ENCODE measurements around the gene KCNF1.

DNA sequence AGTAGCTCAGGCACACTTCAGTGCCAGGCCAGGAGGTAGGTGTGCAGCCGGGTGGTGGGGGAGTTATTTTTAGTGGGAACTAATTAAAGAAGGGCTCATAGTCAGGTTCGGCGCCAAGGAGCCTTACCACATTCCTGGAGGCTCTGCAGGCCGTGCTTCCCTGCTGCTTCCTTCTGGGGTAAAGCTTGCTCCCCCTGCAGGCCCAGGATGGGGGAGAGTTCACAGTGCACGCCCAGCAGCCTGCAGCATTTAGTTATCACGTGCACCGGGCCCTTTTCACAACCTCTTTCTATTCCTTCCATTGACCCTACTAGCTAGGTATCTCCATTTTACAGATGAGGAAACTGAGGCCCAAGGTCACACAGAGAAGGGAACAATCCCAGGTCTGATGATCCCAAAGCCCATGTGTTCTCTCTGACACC, 2.5 kb downstream of the KCNF1 start:
- TF ChIP-seq YY1 (IDR thresholded peaks at IDR 0.05; ENCODE audit: insufficient read depth, insufficient read length) (no peak), SUZ12 (IDR thresholded peaks at IDR 0.05; ENCODE audit: extremely low read depth, insufficient read depth, insufficient read length) (no peak), ZNF274 (IDR thresholded peaks at IDR 0.05; ENCODE audit: low read depth, low read length) (no peak)
